Measurements from ENCODE around the gene LRP2. TPM values are rescaled to one million over a fixed set of nuclear protein-coding genes. Genes with fewer than 3 reads are reported as not detected.

LRP2 gene
- total RNA-seq, 1 experiment from 2014 or later = 0.59 TPM

- ATAC-seq (no peak), DNase-seq (ENCODE audit: low spot score) (no peak)
- no peak overlapping the region for H3K4me3 Mint-ChIP-seq
- TF ChIP-seq GABPB1 (CRISPR knock-in tag; IDR thresholded peaks at IDR 0.05) (no peak), PRDM15 (CRISPR knock-in tag; IDR thresholded peaks at IDR 0.05) (no peak), FOXP4 (CRISPR knock-in tag; IDR thresholded peaks at IDR 0.05) (no peak), E2F4 (CRISPR knock-in tag; IDR thresholded peaks at IDR 0.05; ENCODE audit: borderline replicate concordance, low read depth) (no peak), PREB (CRISPR knock-in tag; IDR thresholded peaks at IDR 0.05; ENCODE audit: borderline replicate concordance) (no peak), ZNF423 (CRISPR knock-in tag; IDR thresholded peaks at IDR 0.05) (no peak)
- peaks cover 6% of the 10 kb centered on the region; the same call in 1 of the 2 replicates for H3K4me1 Mint-ChIP-seq
- H3K36me3 Mint-ChIP-seq = no peaks in the 10 kb centered on the region
- POLR2A ChIA-PET = no interaction called here
- no peaks in the 10 kb centered on the region for H3K27me3 Mint-ChIP-seq (ENCODE audit: low read depth)
- no peak overlapping the region for H3K27ac Mint-ChIP-seq
- CTCF ChIA-PET = no interaction called here
- H3K9me3 Mint-ChIP-seq = no peaks in the 10 kb centered on the region
Observed at GRCh38 chr2:169190197-169190775, 172.0 kb downstream of the LRP2 start.

- H3K27ac Mint-ChIP-seq = no peak overlapping the region
Observed at GRCh38 chr2:169189132-169189531, 173.2 kb downstream of the LRP2 start.

GRCh38 chr2:169185711-169186110 lies 176.6 kb downstream of the LRP2 start:
- Mint-ChIP-seq H3K27me3 (ENCODE audit: low read depth) (no peaks in the 10 kb centered on the region), H3K36me3 (no peaks in the 10 kb centered on the region), H3K9me3 (no peaks in the 10 kb centered on the region), H3K4me3 (no peak overlapping the region), H3K27ac (no peak overlapping the region; the same call in 1 of the 2 replicates), H3K4me1 (peaks cover 6% of the 10 kb centered on the region; the same call in 1 of the 2 replicates)
- ChIA-PET CTCF (no interaction called here), POLR2A (no interaction called here)
- no peak for DNase-seq (ENCODE audit: low spot score)
- no peak for ATAC-seq
- TF ChIP-seq ZMAT4 (CRISPR knock-in tag; IDR thresholded peaks at IDR 0.05) = no peak
- no peak for TF ChIP-seq MLX (CRISPR knock-in tag; IDR thresholded peaks at IDR 0.05)
- TF ChIP-seq ZNF425 (CRISPR knock-in tag; conservative IDR thresholded peaks at IDR 0.05) = no peak
- TF ChIP-seq ZNF671 (CRISPR knock-in tag; IDR thresholded peaks at IDR 0.05) = no peak

More at GRCh38 chr2:169189132-169189531, 173.2 kb downstream of the LRP2 start:
- no peak for DNase-seq (ENCODE audit: low spot score)
- Mint-ChIP-seq H3K36me3 (no peaks in the 10 kb centered on the region), H3K4me3 (no peak overlapping the region), H3K4me1 (peaks cover 6% of the 10 kb centered on the region; the same call in 1 of the 2 replicates), H3K9me3 (no peaks in the 10 kb centered on the region), H3K27me3 (ENCODE audit: low read depth) (no peaks in the 10 kb centered on the region)
- CTCF ChIA-PET = interaction anchor here (0.5 kb wide), 1 partner anchor 103 kb away, joined by 3 read pairs; no protein-coding TSS in a partner anchor
- TF ChIP-seq NR2C2 (CRISPR knock-in tag; IDR thresholded peaks at IDR 0.05) (no peak), IRF2 (CRISPR knock-in tag; IDR thresholded peaks at IDR 0.05; ENCODE audit: borderline replicate concordance, low read depth) (no peak), HMGXB4 (CRISPR knock-in tag; IDR thresholded peaks at IDR 0.05) (no peak), FOXK1 (CRISPR knock-in tag; IDR thresholded peaks at IDR 0.05) (no peak), CBFB (CRISPR knock-in tag; IDR thresholded peaks at IDR 0.05; ENCODE audit: low read depth) (no peak)
- no peak for ATAC-seq
- POLR2A ChIA-PET = no interaction called here

Measured in WTC11 (cell line).